H1 (cell line): ENCODE results near the gene KIF15. TPM values are rescaled to one million over a fixed set of nuclear protein-coding genes. Genes with fewer than 3 reads are reported as not detected.

Experiments
- CTCF ChIA-PET: fragments of 300-600 bp; sonication (Branson Sonifier 250); formaldehyde crosslinking; loops from one replicate; lab custom pipeline; 2021; ENCODE audit not compliant: partially characterized antibody; lab: Charles Lee
- POLR2A ChIA-PET: fragments of 300-600 bp; sonication (Branson Sonifier 250); formaldehyde crosslinking; loops from one replicate; lab custom pipeline; 2021; ENCODE audit warnings: inconsistent platforms; ENCODE audit not compliant: partially characterized antibody; lab: Charles Lee
- DNase-seq, 2 experiments: peaks; one replicate each; pipeline versions ENCODE4 v3.0.0 to v3.0.0-alpha.2; 2010 to 2022; ENCODE audit warnings: low spot score in 2 of 2, low read depth in 1 of 2, mixed read lengths in 1 of 2
- FAIRE-seq: peaks from 2 replicates; lab custom pipeline; 2011; peaks lifted over from hg19 to GRCh38; lab: Jason Lieb, UNC
- H2AFZ ChIP-seq: 2 replicates; pipeline ENCODE4 v1.8.1; 2012; ENCODE audit warnings: low read length, inconsistent platforms
- H2AK5ac ChIP-seq: 2 replicates; pipeline ENCODE4 v1.6.1; 2013; ENCODE audit warnings: low read depth, low read length
- H2BK120ac ChIP-seq: replicated peaks from 2 replicates; pipeline ENCODE3; 2013; ENCODE audit warnings: low read depth, low read length, inconsistent platforms
- H2BK12ac ChIP-seq: 2 replicates; pipeline ENCODE4 v1.6.1; 2013; ENCODE audit warnings: low read depth, low read length
- H2BK15ac ChIP-seq: 2 replicates; pipeline ENCODE4 v1.6.1; 2013; ENCODE audit warnings: low read length
- H2BK20ac ChIP-seq: 2 replicates; pipeline ENCODE4 v1.6.1; 2013; ENCODE audit warnings: low read length
- H2BK5ac ChIP-seq: 2 replicates; pipeline ENCODE4 v1.6.1; 2013; ENCODE audit warnings: low read depth, low read length
- H3K14ac ChIP-seq: 2 replicates; pipeline ENCODE4 v1.6.1; 2013; ENCODE audit warnings: inconsistent platforms; ENCODE audit not compliant: insufficient read length
- H3K18ac ChIP-seq: 2 replicates; pipeline ENCODE4 v1.6.1; 2013; ENCODE audit warnings: low read length; ENCODE audit errors: extremely low read depth
- H3K23ac ChIP-seq: 2 replicates; pipeline ENCODE4 v1.6.1; 2013; ENCODE audit warnings: inconsistent platforms; ENCODE audit not compliant: insufficient read length
- H3K23me2 ChIP-seq: 2 replicates; pipeline ENCODE4 v1.6.1; 2013; ENCODE audit warnings: low read depth, low read length
- H3K27ac ChIP-seq: 2 replicates; pipeline ENCODE4 v1.6.1; 2011; ENCODE audit warnings: low read depth, low read length, inconsistent platforms
- H3K27me3 ChIP-seq, 4 experiments: replicated peaks in 1 of 4; 1 replicate in 1 of 4; 2 replicates in 3 of 4; pipeline versions ENCODE4 v1.6.1 to v1.8.1; 2011 to 2013; ENCODE audit warnings: low read length in 3 of 4, mild to moderate bottlenecking in 3 of 4, inconsistent platforms in 2 of 4, mixed read lengths in 2 of 4, moderate library complexity in 1 of 4; ENCODE audit not compliant: control insufficient read depth in 3 of 4, insufficient read depth in 3 of 4; ENCODE audit errors: extremely low read depth in 1 of 4
- H3K36me3 ChIP-seq, 4 experiments: 2 replicates each; pipeline versions ENCODE4 v1.6.1 to v1.8.1; 2011 to 2013; ENCODE audit warnings: mild to moderate bottlenecking in 4 of 4, low read length in 3 of 4, moderate library complexity in 2 of 4, control low read depth in 1 of 4, inconsistent platforms in 1 of 4; ENCODE audit not compliant: insufficient read depth in 4 of 4, control insufficient read depth in 2 of 4
- H3K4ac ChIP-seq: replicated peaks from 2 replicates; pipeline ENCODE3; 2013; ENCODE audit warnings: low read length, low read depth, mixed read lengths, inconsistent platforms; ENCODE audit not compliant: insufficient read length
- H3K4me1 ChIP-seq, 4 experiments: replicated peaks in 1 of 4; 1 replicate in 1 of 4; 2 replicates in 3 of 4; pipeline versions ENCODE4 v1.6.1 to v1.8.1; 2011 to 2013; ENCODE audit warnings: low read length in 3 of 4, inconsistent platforms in 2 of 4, mixed read lengths in 1 of 4; ENCODE audit not compliant: insufficient read depth in 4 of 4, control insufficient read depth in 3 of 4
- H3K4me2 ChIP-seq, 2 experiments: 2 replicates each; pipeline versions ENCODE4 v1.6.1 to v1.8.1; 2011 to 2013; ENCODE audit warnings: low read depth in 2 of 2, low read length in 2 of 2, control low read depth in 1 of 2, inconsistent platforms in 1 of 2, mild to moderate bottlenecking in 1 of 2; ENCODE audit not compliant: insufficient read depth in 1 of 2
- H3K4me3 ChIP-seq, 4 experiments: fragments of 200-600, 300-600 bp in 1 of 4; sonication (generic), shearing (Covaris generic), sonication (Bioruptor Twin) in 1 of 4; 2 replicates each; pipeline versions ENCODE4 v1.5.1 to v1.8.1; 2011 to 2016; ENCODE audit warnings: low read length in 4 of 4, low read depth in 3 of 4, control low read depth in 2 of 4, inconsistent platforms in 2 of 4, mild to moderate bottlenecking in 2 of 4, mixed read lengths in 1 of 4, moderate library complexity in 1 of 4; ENCODE audit not compliant: insufficient read depth in 2 of 4; ENCODE audit errors: extremely low read depth in 1 of 4
- H3K56ac ChIP-seq: replicated peaks from 2 replicates; pipeline ENCODE3; 2013; ENCODE audit warnings: low read depth, mild to moderate bottlenecking, mixed read lengths, low read length, inconsistent platforms; ENCODE audit not compliant: insufficient read length
- H3K79me1 ChIP-seq: 2 replicates; pipeline ENCODE4 v1.6.1; 2013; ENCODE audit warnings: low read depth, low read length, control low read depth
- H3K79me2 ChIP-seq, 2 experiments: 2 replicates each; pipeline versions ENCODE4 v1.6.1 to v1.8.1; 2012 to 2013; ENCODE audit warnings: low read length in 2 of 2, mild to moderate bottlenecking in 2 of 2, inconsistent platforms in 1 of 2; ENCODE audit not compliant: insufficient read depth in 2 of 2, control insufficient read depth in 1 of 2
- H3K9ac ChIP-seq, 4 experiments: replicated peaks in 1 of 4; 1 replicate in 1 of 4; 2 replicates in 3 of 4; pipeline versions ENCODE4 v1.6.1 to v1.8.1; 2011 to 2013; ENCODE audit warnings: low read depth in 3 of 4, low read length in 3 of 4, control low read depth in 2 of 4, mild to moderate bottlenecking in 2 of 4, moderate library complexity in 2 of 4, inconsistent platforms in 1 of 4; ENCODE audit errors: extremely low read depth in 1 of 4
- H3K9me3 ChIP-seq, 2 experiments: 2 replicates each; pipeline versions ENCODE4 v1.6.1 to v1.8.1; 2012 to 2013; ENCODE audit warnings: mild to moderate bottlenecking in 2 of 2, moderate library complexity in 2 of 2, control low read depth in 1 of 2, inconsistent platforms in 1 of 2, low read depth in 1 of 2, low read length in 1 of 2, mixed read lengths in 1 of 2; ENCODE audit not compliant: insufficient read depth in 2 of 2
- H4K20me1 ChIP-seq, 2 experiments: replicated peaks in 1 of 2; 2 replicates each; pipeline versions ENCODE3 to v1.8.1; 2011 to 2013; ENCODE audit warnings: inconsistent platforms in 2 of 2, low read length in 2 of 2, mild to moderate bottlenecking in 1 of 2; ENCODE audit not compliant: insufficient read depth in 2 of 2, control insufficient read depth in 1 of 2
- H4K5ac ChIP-seq: 2 replicates; pipeline ENCODE4 v1.6.1; 2013; ENCODE audit warnings: low read length, low read depth, mixed read lengths, inconsistent platforms; ENCODE audit not compliant: insufficient read length
- H4K8ac ChIP-seq: 2 replicates; pipeline ENCODE4 v1.8.0; 2013; ENCODE audit warnings: mild to moderate bottlenecking, moderate library complexity, low read length, inconsistent platforms; ENCODE audit not compliant: insufficient read depth; ENCODE audit errors: extremely low read depth
- H4K91ac ChIP-seq: replicated peaks from 2 replicates; pipeline ENCODE3; 2013; ENCODE audit warnings: low read length, mixed read lengths, inconsistent platforms; ENCODE audit not compliant: insufficient read length
- ATF3 ChIP-seq: IDR thresholded peaks from 2 replicates; pipeline ENCODE4 v1.6.1; 2011; ENCODE audit warnings: low read depth, mild to moderate bottlenecking, low read length; ENCODE audit not compliant: insufficient read depth
- CBX5 ChIP-seq: fragments of 300-800, 300-1000 bp; sonication (generic); IDR thresholded peaks from 2 replicates; pipeline ENCODE4 v1.7.1; 2016; ENCODE audit warnings: antibody characterized with exemption, low read length, low read depth
- EP300 ChIP-seq, 2 experiments: IDR thresholded peaks; 1 replicate in 1 of 2; 2 replicates in 1 of 2; pipeline ENCODE4 v1.6.1; 2011 to 2012; ENCODE audit warnings: low read depth in 2 of 2, low read length in 2 of 2, mild to moderate bottlenecking in 2 of 2, borderline replicate concordance in 1 of 2, inconsistent platforms in 1 of 2, moderate library complexity in 1 of 2
- GABPA ChIP-seq: IDR thresholded peaks from 2 replicates; pipeline ENCODE4 v1.6.1; 2011; ENCODE audit warnings: mild to moderate bottlenecking, low read length, moderate library complexity, borderline replicate concordance; ENCODE audit not compliant: insufficient read depth
- JUND ChIP-seq: IDR thresholded peaks from 2 replicates; pipeline ENCODE4 v1.6.1; 2011; ENCODE audit warnings: mild to moderate bottlenecking, improper control_type of control experiment, low read length
- MAFK ChIP-seq: IDR thresholded peaks from 2 replicates; pipeline ENCODE4 v1.6.1; 2012; ENCODE audit warnings: low read depth, mild to moderate bottlenecking, improper control_type of control experiment, low read length
- MAX ChIP-seq: IDR thresholded peaks from 2 replicates; pipeline ENCODE4 v1.6.1; 2012; ENCODE audit warnings: inconsistent platforms
- PHF8 ChIP-seq: fragments of 200-600 bp; sonication (generic); conservative IDR thresholded peaks from 2 replicates; pipeline ENCODE4 v1.7.1; 2012; ENCODE audit warnings: low read depth, mild to moderate bottlenecking, inconsistent platforms, low read length, moderate library complexity
- POLR2A ChIP-seq, 2 experiments: IDR thresholded peaks; 1 replicate in 1 of 2; 2 replicates in 1 of 2; pipeline ENCODE4 v1.6.1; 2011; ENCODE audit warnings: low read depth in 2 of 2, low read length in 2 of 2, mild to moderate bottlenecking in 2 of 2; ENCODE audit errors: control extremely low read depth in 1 of 2
- RNF2 ChIP-seq: fragments of 200-900, 300-1000 bp; sonication (generic); IDR thresholded peaks from 2 replicates; pipeline ENCODE4 v1.7.1; 2016; ENCODE audit warnings: borderline replicate concordance, low read depth, mild to moderate bottlenecking, antibody characterized with exemption, low read length; ENCODE audit not compliant: poor library complexity, severe bottlenecking; ENCODE audit errors: missing control alignments
- SIN3A ChIP-seq, 2 experiments: IDR thresholded peaks in 1 of 2; conservative IDR thresholded peaks in 1 of 2; 2 replicates each; pipeline ENCODE4 v1.6.1; 2011 to 2012; ENCODE audit warnings: low read length in 2 of 2, improper control_type of control experiment in 1 of 2, low read depth in 1 of 2, mild to moderate bottlenecking in 1 of 2
- TAF1 ChIP-seq: IDR thresholded peaks from 2 replicates; pipeline ENCODE4 v1.6.1; 2011; ENCODE audit warnings: mild to moderate bottlenecking, low read depth, low read length
- WGBS, 2 experiments: shearing (Covaris generic) in 1 of 2; methylation state at CpG; one replicate each; pipeline versions ENCODE4 v1.1.6 to v1.1.7; 2013 to 2015; ENCODE audit warnings: low lambda C conversion rate in 2 of 2, mixed read lengths in 2 of 2, inconsistent platforms in 1 of 2, low coverage in 1 of 2, missing lambda C conversion rate in 1 of 2; ENCODE audit not compliant: insufficient replicate concordance in 2 of 2, insufficient coverage in 1 of 2, insufficient read length in 1 of 2; ENCODE audit errors: extremely low coverage in 1 of 2, missing lambda C conversion rate in 1 of 2; 5-methylcytosine and 5-hydroxymethylcytosine counted together
- polyA plus RNA-seq, 7 experiments: library from polyadenylated mRNA; depleted of rRNA in 3 of 7; stranded (reverse) in 5 of 7; unstranded in 2 of 7; fragments of >200 nt in 5 of 7; fragments of 200-250 nt in 2 of 7; gene quantifications; 1 replicate in 5 of 7; 2 replicates in 1 of 7; 4 replicates in 1 of 7; pipeline versions ENCODE4 v1.2.1 to v1.2.3, GENCODE V29; 2011 to 2013; ENCODE audit warnings: missing spikeins in 2 of 7, mixed read lengths in 2 of 7
- total RNA-seq: library from RNA; stranded (reverse); fragmentation: NEBNext Ultra II Directional; extraction: Animal tissue kit (Norgen Biotek cat#: 25700); gene quantifications from 2 replicates; pipeline ENCODE4 v1.2.1, GENCODE V29; 2021

The KIF15 gene
- total and polyA plus RNA-seq, 2 of the 8 experiments (the other 6 are each of a cell fraction or from before 2014, with no cell fraction given), result 4.2 to 25.5 TPM

GRCh38 chr3:44860117-44860516 lies 98.5 kb downstream of the KIF15 start:
- Histone ChIP-seq H3K4me2 (no peak overlapping the region), H3K9me3 (no peaks in the 10 kb centered on the region), H3K14ac (no peak overlapping the region), H4K5ac (no peak overlapping the region), H2BK15ac (no peak overlapping the region), H3K4me3 (no peak overlapping the region), H3K4me1 (peaks cover 0 to 5% (median 4%) of the 10 kb centered on the region in 4 experiments; a peak in 5 of 7 replicates), H2BK12ac (no peak overlapping the region), H4K20me1 (no peaks in the 10 kb centered on the region), H4K8ac (no peak overlapping the region), H3K27me3 (no peaks in the 10 kb centered on the region), H3K27ac (no peak overlapping the region), H3K18ac (no peak overlapping the region), H3K23me2 (peaks cover 5% of the 10 kb centered on the region), H3K4ac (no peak overlapping the region), H3K56ac (no peak overlapping the region), H2AK5ac (no peak overlapping the region), H3K23ac (no peak overlapping the region), H3K79me1 (no peaks in the 10 kb centered on the region; the same call in none of the 2 replicates), H3K36me3 (no peaks in the 10 kb centered on the region), H3K79me2 (no peaks in the 10 kb centered on the region; a peak in 1 of 4 replicates), H2BK5ac (no peak overlapping the region), H4K91ac (no peak overlapping the region), H2BK20ac (no peak overlapping the region), H3K9ac (no peak overlapping the region), H2BK120ac (no peak overlapping the region), H2AFZ (no peak overlapping the region)
- ChIA-PET CTCF (interaction anchor here (0.6 to 1.9 kb wide), 5 partner anchors 27 to 1743 kb away, joined by 3 to 5 read pairs (median 3); no protein-coding TSS in a partner anchor), POLR2A (interaction anchor here (1.2 to 1.3 kb wide), 2 partner anchors 54 to 99 kb away, joined by 4 to 5 read pairs; partner anchors contain the start of genes KIAA1143 and KIF15)
- FAIRE-seq (no peak), DNase-seq (no peak)
- WGBS, 2 experiments, result 95% methylated on average over 4 of the region's 4 CpGs; no CpG with 5 or more reads in 1 of the 2 experiments
- TF ChIP-seq ATF3 (no peak), POLR2A (IDR thresholded peaks at IDR 0.05; ENCODE audit: control extremely low read depth in 1 of 2, low read depth in 2 of 2, low read length in 2 of 2) (no peak), CBX5 (no peak), SIN3A (conservative IDR thresholded peaks at IDR 0.05 in 1 of 2, IDR thresholded peaks at IDR 0.05 in 1 of 2; ENCODE audit: low read depth in 1 of 2, low read length in 2 of 2) (no peak), EP300 (IDR thresholded peaks at IDR 0.05; ENCODE audit: borderline replicate concordance in 1 of 2, low read depth in 2 of 2, low read length in 2 of 2) (no peak), MAFK (no peak), MAX (no peak), TAF1 (no peak), JUND (no peak), PHF8 (no peak), GABPA (no peak), RNF2 (no peak)
